ENCODE measurements around the gene GADL1.

GADL1 gene

DNA sequence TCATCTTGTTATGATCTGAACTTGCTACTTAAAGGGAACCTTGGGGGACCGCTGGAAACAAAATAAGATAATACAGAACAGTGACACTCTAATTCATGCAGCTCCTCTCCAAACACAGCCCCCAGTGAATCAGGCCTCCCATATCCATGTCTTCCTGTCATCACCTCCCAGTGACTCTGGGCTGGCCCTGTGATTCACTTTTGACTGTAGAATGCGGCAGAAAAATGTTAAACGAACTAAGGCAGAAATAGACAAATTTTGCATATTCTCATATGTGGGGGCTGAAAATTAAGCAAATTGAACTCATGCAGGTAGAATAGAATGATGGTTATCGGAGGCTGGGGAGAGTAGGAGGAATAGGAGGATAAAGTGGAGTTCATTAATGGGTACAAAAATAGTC is 20.2 kb upstream of the GADL1 start:
- TF ChIP-seq CTCF (IDR thresholded peaks at IDR 0.05; ENCODE audit: extremely low read depth, insufficient read depth, missing control alignments), result no peak
- no peak for DNase-seq (ENCODE audit: low spot score)
- in situ Hi-C loops (cut with MboI; ENCODE audit: low pct_unique_long_range_greater_than_20kb, low sequenced_read_pairs, unreplicated experiment), result no loop called here

GRCh38 chr3:30913176-30913575 is 18.7 kb upstream of the GADL1 start:
- in situ Hi-C loops (cut with MboI; ENCODE audit: low pct_unique_long_range_greater_than_20kb, low sequenced_read_pairs, unreplicated experiment), result no loop called here
- TF ChIP-seq CTCF (IDR thresholded peaks at IDR 0.05; ENCODE audit: extremely low read depth, insufficient read depth, missing control alignments), result no peak
- no peak for DNase-seq (ENCODE audit: low spot score)

- no peak for DNase-seq (ENCODE audit: low spot score)
- in situ Hi-C loops (cut with MboI; ENCODE audit: low pct_unique_long_range_greater_than_20kb, low sequenced_read_pairs, unreplicated experiment), result no loop called here
- TF ChIP-seq CTCF (IDR thresholded peaks at IDR 0.05; ENCODE audit: extremely low read depth, insufficient read depth, missing control alignments), result no peak
Measured at GRCh38 chr3:30912301-30912700, 17.8 kb upstream of the GADL1 start.

- DNase-seq (ENCODE audit: low spot score), result no peak
- in situ Hi-C loops (cut with MboI; ENCODE audit: low pct_unique_long_range_greater_than_20kb, low sequenced_read_pairs, unreplicated experiment), result no loop called here
- TF ChIP-seq CTCF (IDR thresholded peaks at IDR 0.05; ENCODE audit: extremely low read depth, insufficient read depth, missing control alignments), result no peak
Measured at GRCh38 chr3:30908456-30909037, 14.1 kb upstream of the GADL1 start.

DNA sequence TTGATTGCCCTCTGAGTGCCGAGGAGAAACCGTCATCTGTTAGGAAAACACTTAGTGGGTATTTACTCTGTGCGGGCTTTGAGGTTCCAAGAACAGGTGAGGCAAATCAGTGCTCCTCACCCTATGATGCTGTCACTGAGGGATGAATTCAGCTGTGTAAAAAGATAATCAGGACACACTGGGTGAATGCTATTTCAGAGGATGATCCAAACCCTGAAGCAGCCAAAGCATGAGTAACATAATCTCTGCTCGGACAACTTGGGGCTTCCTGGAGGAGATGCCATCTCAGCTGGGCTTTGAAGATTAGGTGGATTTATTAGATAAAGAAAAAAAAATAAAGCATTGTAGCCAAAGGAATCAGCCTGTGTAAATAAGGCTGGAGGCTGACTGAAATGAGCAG is 10.5 kb upstream of the GADL1 start:
- DNase-seq (ENCODE audit: low spot score), result no peak
- in situ Hi-C loops (cut with MboI; ENCODE audit: low pct_unique_long_range_greater_than_20kb, low sequenced_read_pairs, unreplicated experiment), result no loop called here
- TF ChIP-seq CTCF (IDR thresholded peaks at IDR 0.05; ENCODE audit: extremely low read depth, insufficient read depth, missing control alignments), result no peak

- no peak for DNase-seq (ENCODE audit: low spot score)
- TF ChIP-seq CTCF (IDR thresholded peaks at IDR 0.05; ENCODE audit: extremely low read depth, insufficient read depth, missing control alignments), result no peak
- in situ Hi-C loops (cut with MboI; ENCODE audit: low pct_unique_long_range_greater_than_20kb, low sequenced_read_pairs, unreplicated experiment), result no loop called here
Measured at GRCh38 chr3:30895329-30895728, 868 bp upstream of the GADL1 start.
